Right lobe of liver (tissue), 6 donors: ENCODE measurements around the gene TMC8. TPM values are rescaled to one million over a fixed set of nuclear protein-coding genes. Genes with fewer than 3 reads are reported as not detected.

Experiments
- ATAC-seq, 4 donors: fragments of 200-7000 bp; cut with Tn5 transposase; one replicate each; pipeline ENCODE4 v1.9.1; 2020; ENCODE audit warnings: mild to moderate bottlenecking in 4 of 4, moderate library complexity in 4 of 4
- DNase-seq, 3 donors: peaks; one replicate each; pipeline ENCODE4 v3.0.0-alpha.2; 2020
- H3K27ac ChIP-seq, 3 donors: fragments of 200-600 bp; one replicate each; pipeline ENCODE4 v1.8.0; 2022
- H3K27me3 ChIP-seq, 2 donors: fragments of 200-600 bp; one replicate each; pipeline ENCODE4 v1.8.0; 2022
- H3K36me3 ChIP-seq, 4 donors: fragments of 200-600 bp; sonication (generic) in 1 of 4; one replicate each; pipeline versions ENCODE4 v1.5.1 to v1.8.0; 2017 to 2022; ENCODE audit warnings: control low read depth in 1 of 4
- H3K4me1 ChIP-seq, 4 donors: fragments of 200-600 bp; sonication (generic) in 1 of 4; one replicate each; pipeline versions ENCODE4 v1.5.1 to v1.8.0; 2017 to 2022; ENCODE audit warnings: control low read depth in 1 of 4
- H3K4me3 ChIP-seq, 3 donors: fragments of 200-600 bp; one replicate each; pipeline ENCODE4 v1.8.0; 2022
- H3K9me3 ChIP-seq, 4 donors: fragments of 200-600 bp; sonication (generic) in 1 of 4; one replicate each; pipeline versions ENCODE4 v1.5.1 to v1.8.0; 2017 to 2022; ENCODE audit warnings: control low read depth in 1 of 4
- POLR2A ChIP-seq: fragments of 450-650 bp; IDR thresholded peaks from one replicate; pipeline ENCODE4 v1.6.1; 2017; ENCODE audit warnings: antibody characterized with exemption, mild to moderate bottlenecking
- WGBS: methylation state at CpG from one replicate; pipeline ENCODE4 v1.1.6; 2018; ENCODE audit warnings: low coverage, low lambda C conversion rate; ENCODE audit not compliant: insufficient coverage; ENCODE audit errors: missing lambda C conversion rate; 5-methylcytosine and 5-hydroxymethylcytosine counted together
- intact Hi-C, 2 donors: fragments of 100-400 bp; cut with DNase I; formaldehyde crosslinking; loops; one replicate each; pipeline versions ENCODE4 v1.11.2 to v1.14.1; 2022
- total RNA-seq, 6 experiments: library from RNA; depleted of rRNA in 2 of 6; stranded (reverse); fragments of >200 nt in 2 of 6; fragmentation: NEBNext Ultra II Directional in 3 of 6; extraction: Animal tissue kit (Norgen Biotek cat#: 25700) in 3 of 6; gene quantifications; one replicate each; pipeline versions ENCODE4 v1.1.0 to v1.2.4, GENCODE V29; 2016 to 2023
- TF ChIP-seq, protein P1 (sequence below), 4 donors: fragments of 200-600 bp in 3 of 4; fragments of 450-650 bp in 1 of 4; IDR thresholded peaks; one replicate each; pipeline versions ENCODE4 v1.5.1 to v1.8.0; 2016 to 2022; ENCODE audit warnings: antibody characterized with exemption in 4 of 4, mild to moderate bottlenecking in 2 of 4
- donor health status: DM: no; HTN: yes; CAD: no.
- donor health status: DM: no; HTN: no; CAD: no.
- donor health status: DM: no; HTN: no; CAD: no.
- donor health status: DM: no; HTN: yes; CAD: no.
- donor health status: DM: no; HTN: yes; CAD: no.

The TMC8 gene
- total RNA-seq, 6 experiments from 2014 or later, result 2.4 to 7.2 (median 4.8) TPM

DNA sequence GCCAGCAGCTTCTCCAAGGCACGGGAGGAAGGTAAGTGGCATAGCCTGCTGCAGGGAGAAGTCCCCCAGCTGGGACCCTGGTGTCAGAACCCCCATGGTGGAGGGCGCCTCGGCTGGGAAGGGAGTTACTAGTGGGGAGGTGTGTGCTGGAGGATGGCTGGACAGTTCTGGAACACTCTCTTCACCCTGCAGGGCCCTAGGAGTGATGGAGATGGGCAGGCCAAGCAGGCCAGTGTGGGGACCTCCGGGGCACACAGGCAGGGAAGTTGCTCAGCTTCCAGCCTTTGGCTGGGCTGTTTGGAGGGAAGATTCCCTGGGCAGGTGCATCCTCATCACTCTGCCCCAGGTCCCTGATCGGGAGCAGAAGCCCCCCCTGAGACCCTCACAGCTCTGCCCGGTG, 16.3 kb downstream of the TMC8 start:
- intact Hi-C loops, result no loop called here
- DNase-seq (no peak), ATAC-seq (no peak)
- TF ChIP-seq POLR2A, result no peak
- TF ChIP-seq, protein P1, sequence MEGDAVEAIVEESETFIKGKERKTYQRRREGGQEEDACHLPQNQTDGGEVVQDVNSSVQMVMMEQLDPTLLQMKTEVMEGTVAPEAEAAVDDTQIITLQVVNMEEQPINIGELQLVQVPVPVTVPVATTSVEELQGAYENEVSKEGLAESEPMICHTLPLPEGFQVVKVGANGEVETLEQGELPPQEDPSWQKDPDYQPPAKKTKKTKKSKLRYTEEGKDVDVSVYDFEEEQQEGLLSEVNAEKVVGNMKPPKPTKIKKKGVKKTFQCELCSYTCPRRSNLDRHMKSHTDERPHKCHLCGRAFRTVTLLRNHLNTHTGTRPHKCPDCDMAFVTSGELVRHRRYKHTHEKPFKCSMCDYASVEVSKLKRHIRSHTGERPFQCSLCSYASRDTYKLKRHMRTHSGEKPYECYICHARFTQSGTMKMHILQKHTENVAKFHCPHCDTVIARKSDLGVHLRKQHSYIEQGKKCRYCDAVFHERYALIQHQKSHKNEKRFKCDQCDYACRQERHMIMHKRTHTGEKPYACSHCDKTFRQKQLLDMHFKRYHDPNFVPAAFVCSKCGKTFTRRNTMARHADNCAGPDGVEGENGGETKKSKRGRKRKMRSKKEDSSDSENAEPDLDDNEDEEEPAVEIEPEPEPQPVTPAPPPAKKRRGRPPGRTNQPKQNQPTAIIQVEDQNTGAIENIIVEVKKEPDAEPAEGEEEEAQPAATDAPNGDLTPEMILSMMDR (IDR thresholded peaks at IDR 0.05), result no peak
- no peaks in the 10 kb centered on the region for H3K27me3 ChIP-seq
- 100% methylated on average over 2 of the region's 6 CpGs for WGBS
- no peak overlapping the region for H3K4me3 ChIP-seq
- H3K4me1 ChIP-seq, result peaks cover 0 to 31% (median 4%) of the 10 kb centered on the region in 4 donors
- no peaks in the 10 kb centered on the region for H3K9me3 ChIP-seq
- H3K27ac ChIP-seq, result no peak overlapping the region
- no peaks in the 10 kb centered on the region for H3K36me3 ChIP-seq

DNA sequence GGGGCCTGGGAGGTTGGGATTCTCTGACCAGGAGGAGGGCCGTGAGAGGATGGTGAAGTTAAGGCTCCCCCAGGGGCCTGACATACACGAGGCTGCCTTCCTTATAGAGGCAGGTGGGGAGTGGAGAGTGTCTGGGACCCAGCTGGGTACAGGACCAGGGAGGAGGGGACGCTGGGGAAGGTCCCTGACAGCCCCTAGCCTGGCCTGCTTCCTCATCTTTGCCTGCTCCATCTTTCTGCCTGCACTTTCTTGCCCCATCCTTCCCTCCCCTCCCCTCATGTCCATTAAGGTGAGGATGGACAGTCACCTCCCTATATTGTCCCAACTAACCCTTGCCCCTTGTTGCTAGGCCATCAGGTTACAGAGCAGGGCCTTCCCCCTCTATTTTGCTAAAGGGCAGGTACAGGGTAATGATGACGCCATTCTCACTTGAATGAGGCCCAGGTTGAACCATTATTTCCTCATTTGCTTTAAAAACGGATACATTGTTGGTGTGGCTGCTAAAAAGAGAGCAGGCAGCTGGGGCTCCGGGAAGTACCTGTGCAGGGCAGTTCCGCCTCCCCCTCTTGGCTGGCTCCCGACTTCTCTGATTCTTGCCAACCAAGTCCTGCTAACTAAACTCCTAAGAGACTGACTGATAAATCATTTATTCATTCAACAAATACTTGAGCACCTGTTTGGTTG, 16.9 kb downstream of the TMC8 start:
- Histone ChIP-seq H3K9me3 (no peaks in the 10 kb centered on the region), H3K4me1 (peaks cover 0 to 32% (median 4%) of the 10 kb centered on the region in 4 donors), H3K36me3 (no peaks in the 10 kb centered on the region), H3K27ac (no peak overlapping the region), H3K4me3 (no peak overlapping the region), H3K27me3 (no peaks in the 10 kb centered on the region)
- DNase-seq (peak in 1 of 3 donors; percentile 43), ATAC-seq (no peak)
- WGBS, result 48% methylated on average over 5 of the region's 8 CpGs
- intact Hi-C loops, result no loop called here
- TF ChIP-seq, protein P1 (IDR thresholded peaks at IDR 0.05), result no peak
- TF ChIP-seq POLR2A, result no peak

GRCh38 chr17:78148286-78149016, 17.9 kb downstream of the TMC8 start:
- Histone ChIP-seq H3K27me3 (no peaks in the 10 kb centered on the region), H3K27ac (no peak overlapping the region), H3K9me3 (no peaks in the 10 kb centered on the region), H3K36me3 (no peaks in the 10 kb centered on the region), H3K4me1 (peaks cover 0 to 31% (median 4%) of the 10 kb centered on the region in 4 donors), H3K4me3 (no peak overlapping the region)
- intact Hi-C loops, result no loop called here
- ATAC-seq, result no peak
- TF ChIP-seq, protein P1 (IDR thresholded peaks at IDR 0.05), result no peak
- no peak for TF ChIP-seq POLR2A
- DNase-seq, result no peak
- 47% methylated on average over 14 of the region's 14 CpGs for WGBS

- intact Hi-C loops, result no loop called here
These were observed 21.0 kb downstream of the TMC8 start for GRCh38 chr17:78151514-78152008.

More at GRCh38 chr17:78151514-78152008, 21.0 kb downstream of the TMC8 start:
- DNase-seq (no peak), ATAC-seq (peak; percentile 48 to 73 (median 68))
- Histone ChIP-seq H3K4me1 (peaks cover 0 to 9% (median 0%) of the 10 kb centered on the region in 4 donors), H3K4me3 (no peak overlapping the region), H3K36me3 (no peaks in the 10 kb centered on the region), H3K27ac (no peak overlapping the region), H3K27me3 (no peaks in the 10 kb centered on the region), H3K9me3 (no peaks in the 10 kb centered on the region)
- WGBS, result 51% methylated on average over 5 of the region's 7 CpGs
- TF ChIP-seq POLR2A, result no peak
- TF ChIP-seq, protein P1 (IDR thresholded peaks at IDR 0.05), result no peak
